Suppressor macrophage (primary cell): ENCODE measurements around the gene ZFAND3.
"Not testable (repeated sequence)": the region's sequence is repeated elsewhere in the genome, so short reads cannot be mapped to it uniquely, and the experiment has no call there.

Experiments used
- DNase-seq, 4 experiments: peaks; one replicate each; pipeline ENCODE4 v3.0.0-alpha.2; 2020 to 2022

ZFAND3 gene

GRCh38 chr6:37940074-37940847 is 120.7 kb downstream of the ZFAND3 start:
- peak in 3 of 4 experiments; percentile 29 to 55 (median 36) for DNase-seq

- DNase-seq = no peak
Observed at GRCh38 chr6:37941871-37942270, 122.3 kb downstream of the ZFAND3 start.

GRCh38 chr6:37942606-37943376 is 123.3 kb downstream of the ZFAND3 start:
- peak in 1 of 4 experiments; percentile 10 for DNase-seq

- no peak for DNase-seq
Observed at GRCh38 chr6:37943436-37944058, 124.0 kb downstream of the ZFAND3 start.

GRCh38 chr6:37946057-37946456 is 126.5 kb downstream of the ZFAND3 start:
- no peak for DNase-seq

GRCh38 chr6:37947468-37947867 is 127.9 kb downstream of the ZFAND3 start:
- DNase-seq = peak in 2 of 4 experiments; percentile 43 to 54

GRCh38 chr6:37948584-37948983 is 129.1 kb downstream of the ZFAND3 start:
- DNase-seq = not testable (repeated sequence)

GRCh38 chr6:37952027-37952426 is 132.5 kb downstream of the ZFAND3 start:
- DNase-seq = peak in 1 of 4 experiments; percentile 27

GRCh38 chr6:37954791-37955190 is 135.3 kb downstream of the ZFAND3 start:
- no peak for DNase-seq

- DNase-seq = peak in 1 of 4 experiments; percentile 41
Observed at GRCh38 chr6:37956711-37957275, 137.3 kb downstream of the ZFAND3 start.

GRCh38 chr6:37959061-37959460 is 139.5 kb downstream of the ZFAND3 start:
- DNase-seq = no peak

- DNase-seq = no peak
Observed at GRCh38 chr6:37960139-37960935, 140.8 kb downstream of the ZFAND3 start.

- not testable (repeated sequence) for DNase-seq
Observed at GRCh38 chr6:37962481-37963080, 143.1 kb downstream of the ZFAND3 start.

GRCh38 chr6:37965964-37966676 is 146.6 kb downstream of the ZFAND3 start:
- peak in 2 of 4 experiments; percentile 10 to 16 for DNase-seq

- no peak for DNase-seq
Observed at GRCh38 chr6:37966801-37967200, 147.3 kb downstream of the ZFAND3 start.

GRCh38 chr6:37967651-37968050 is 148.1 kb downstream of the ZFAND3 start:
- DNase-seq = peak; percentile 15 to 63 (median 41)

- no peak for DNase-seq
Observed at GRCh38 chr6:37971266-37971665, 151.7 kb downstream of the ZFAND3 start.

- no peak for DNase-seq
Observed at GRCh38 chr6:37971711-37972390, 152.3 kb downstream of the ZFAND3 start.

GRCh38 chr6:37972994-37973757 is 153.6 kb downstream of the ZFAND3 start:
- no peak for DNase-seq
